Adrenal gland (tissue), 12 donors: Measurements from ENCODE around the gene KEAP1. TPM values are rescaled to one million over a fixed set of nuclear protein-coding genes. Genes with fewer than 3 reads are reported as not detected.

Source experiments
- DNase-seq, 7 donors: peaks; one replicate each; pipeline ENCODE4 v3.0.0-alpha.2; 2019 to 2020
- H3K27ac ChIP-seq, 5 donors: fragments of 200-600 bp; sonication (generic) in 4 of 5; 1 replicate in 3 of 5; 2 replicates in 2 of 5; pipeline versions ENCODE4 v1.5.1 to v1.8.0; 2016 to 2020; ENCODE audit warnings: mild to moderate bottlenecking in 1 of 5
- H3K27me3 ChIP-seq: fragments of 200-600 bp; 2 replicates; pipeline ENCODE4 v1.8.0; 2021
- H3K36me3 ChIP-seq, 2 donors: fragments of 200-600 bp; replicated peaks in 1 of 2; 1 replicate in 1 of 2; 2 replicates in 1 of 2; pipeline versions ENCODE4 v1.5.1 to v1.8.0; 2018 to 2022
- H3K4me1 ChIP-seq, 2 donors: fragments of 200-600 bp; replicated peaks in 1 of 2; 1 replicate in 1 of 2; 2 replicates in 1 of 2; pipeline versions ENCODE4 v1.5.1 to v1.8.0; 2018 to 2021
- H3K4me3 ChIP-seq, 4 donors: fragments of 200-600 bp; sonication (generic) in 3 of 4; one replicate each; pipeline ENCODE4 v1.5.1; 2016 to 2018
- H3K9me3 ChIP-seq, 3 donors: fragments of 200-600 bp; sonication (generic) in 1 of 3; replicated peaks in 1 of 3; 1 replicate in 2 of 3; 2 replicates in 1 of 3; pipeline versions ENCODE4 v1.5.1 to v1.8.0; 2016 to 2021
- POLR2A ChIP-seq, 2 donors: fragments of 450-650 bp; IDR thresholded peaks; one replicate each; pipeline ENCODE4 v1.6.1; 2017; ENCODE audit warnings: antibody characterized with exemption in 2 of 2, mild to moderate bottlenecking in 2 of 2, moderate library complexity in 1 of 2
- WGBS, 4 donors: extraction: QIAGEN DNeasy Blood & Tissue Kit in 2 of 4; methylation state at CpG; one replicate each; pipeline versions ENCODE4 v1.1.5 to v1.1.7; 2013 to 2017; 5-methylcytosine and 5-hydroxymethylcytosine counted together
- intact Hi-C, 2 donors: fragments of 100-400 bp; cut with DNase I; formaldehyde crosslinking; loops; one replicate each; pipeline versions ENCODE4 v1.14.1 to v1.15.0; 2022 to 2023
- polyA plus RNA-seq, 3 donors: library from polyadenylated mRNA; stranded (reverse); fragments of 200-250 nt in 2 of 3; fragments of 350-450 nt in 1 of 3; fragmentation: Illumina TruSeq in 1 of 3; extraction: RNeasy Lipid Tissue Mini Kit (QIAGEN cat#74804) in 1 of 3; gene quantifications; one replicate each; pipeline ENCODE4 v1.2.3, GENCODE V29; 2013 to 2014
- total RNA-seq, 9 donors: library from RNA; depleted of rRNA in 4 of 9; stranded (reverse); fragments of >200 nt in 4 of 9; fragments of 120-200 nt in 1 of 9; fragmentation: NEBNext Ultra II Directional in 1 of 9; extraction: Animal tissue kit (Norgen Biotek cat#: 25700) in 1 of 9; gene quantifications; one replicate each; pipeline versions ENCODE4 v1.1.0 to v1.2.4, GENCODE V29; 2013 to 2023
- TF ChIP-seq, protein P1 (sequence below), 6 experiments: fragments of 450-650 bp in 4 of 6; fragments of 200-600 bp in 2 of 6; sonication (generic) in 1 of 6; IDR thresholded peaks; 1 replicate in 5 of 6; 2 replicates in 1 of 6; pipeline versions ENCODE4 v1.5.1 to v1.8.0; 2016 to 2021; ENCODE audit warnings: antibody characterized with exemption in 6 of 6, mild to moderate bottlenecking in 2 of 6, moderate library complexity in 1 of 6
- donor health status: healthy with polysubstance abuse.
- donor health status: Bipolar disorder and iron deficiency.
- donor health status: DM: yes; HTN: yes; CAD: no.
- donor health status: DM: no; HTN: no; CAD: no.
- donor health status: DM: no; HTN: no; CAD: no.
- donor health status: DM: yes; HTN: yes; CAD: no.

KEAP1 gene
- total and polyA plus RNA-seq, 12 donors: 71.0 to 106 (median 77.2) TPM

DNA sequence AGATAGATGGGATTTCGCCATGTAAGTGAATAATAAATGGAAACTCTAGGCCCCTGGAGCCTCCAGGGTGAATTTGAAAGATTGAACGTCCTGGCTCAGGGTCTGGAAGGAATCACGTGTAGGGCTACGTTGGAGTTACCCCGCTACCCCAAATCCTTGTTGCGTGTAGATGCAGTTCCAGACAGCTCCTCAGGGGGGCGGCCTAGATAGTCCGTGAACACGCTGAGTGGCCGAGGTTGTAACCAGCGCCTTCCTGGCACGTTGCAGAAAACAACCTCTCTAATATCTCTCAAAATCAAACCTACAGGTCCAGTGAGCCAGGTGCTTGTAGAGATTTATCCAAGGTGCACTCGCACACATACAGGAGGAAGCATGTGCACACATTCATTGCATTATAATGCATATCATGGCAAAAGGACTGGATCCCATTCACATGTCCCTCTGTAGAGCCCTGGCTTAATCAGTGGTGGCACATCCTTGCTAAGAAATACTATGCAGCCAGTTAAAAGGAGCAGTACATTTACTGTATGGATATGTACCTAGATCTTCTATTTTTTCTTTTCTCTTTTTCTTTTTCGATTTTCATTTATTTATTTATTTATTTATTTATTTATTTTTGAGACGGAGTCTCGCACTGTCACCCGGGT is 2.5 kb upstream of the KEAP1 start:
- H3K4me1 ChIP-seq: peaks cover 9 to 11% of the 10 kb centered on the region in 2 donors
- DNase-seq: peak; percentile 71 to 91 (median 85)
- TF ChIP-seq, protein P1, sequence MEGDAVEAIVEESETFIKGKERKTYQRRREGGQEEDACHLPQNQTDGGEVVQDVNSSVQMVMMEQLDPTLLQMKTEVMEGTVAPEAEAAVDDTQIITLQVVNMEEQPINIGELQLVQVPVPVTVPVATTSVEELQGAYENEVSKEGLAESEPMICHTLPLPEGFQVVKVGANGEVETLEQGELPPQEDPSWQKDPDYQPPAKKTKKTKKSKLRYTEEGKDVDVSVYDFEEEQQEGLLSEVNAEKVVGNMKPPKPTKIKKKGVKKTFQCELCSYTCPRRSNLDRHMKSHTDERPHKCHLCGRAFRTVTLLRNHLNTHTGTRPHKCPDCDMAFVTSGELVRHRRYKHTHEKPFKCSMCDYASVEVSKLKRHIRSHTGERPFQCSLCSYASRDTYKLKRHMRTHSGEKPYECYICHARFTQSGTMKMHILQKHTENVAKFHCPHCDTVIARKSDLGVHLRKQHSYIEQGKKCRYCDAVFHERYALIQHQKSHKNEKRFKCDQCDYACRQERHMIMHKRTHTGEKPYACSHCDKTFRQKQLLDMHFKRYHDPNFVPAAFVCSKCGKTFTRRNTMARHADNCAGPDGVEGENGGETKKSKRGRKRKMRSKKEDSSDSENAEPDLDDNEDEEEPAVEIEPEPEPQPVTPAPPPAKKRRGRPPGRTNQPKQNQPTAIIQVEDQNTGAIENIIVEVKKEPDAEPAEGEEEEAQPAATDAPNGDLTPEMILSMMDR (IDR thresholded peaks at IDR 0.05): peak; percentile 65 to 87 (median 76)
- TF ChIP-seq POLR2A (IDR thresholded peaks at IDR 0.05): no peak
- no peaks in the 10 kb centered on the region for H3K36me3 ChIP-seq
- H3K9me3 ChIP-seq: no peaks in the 10 kb centered on the region
- WGBS, 4 donors: 26 to 36% (median 27%) methylated on average over 14 to 17 of the region's 17 CpGs
- H3K4me3 ChIP-seq: peak overlapping the region in 1 of 4 donors; percentile 6
- no peak overlapping the region for H3K27ac ChIP-seq
- intact Hi-C loops: loop anchor here in 1 of 2 donors (10.0 kb wide), 1 partner anchor 69 kb away; no protein-coding TSS in a partner anchor
- H3K27me3 ChIP-seq: peaks cover 4% of the 10 kb centered on the region

DNA sequence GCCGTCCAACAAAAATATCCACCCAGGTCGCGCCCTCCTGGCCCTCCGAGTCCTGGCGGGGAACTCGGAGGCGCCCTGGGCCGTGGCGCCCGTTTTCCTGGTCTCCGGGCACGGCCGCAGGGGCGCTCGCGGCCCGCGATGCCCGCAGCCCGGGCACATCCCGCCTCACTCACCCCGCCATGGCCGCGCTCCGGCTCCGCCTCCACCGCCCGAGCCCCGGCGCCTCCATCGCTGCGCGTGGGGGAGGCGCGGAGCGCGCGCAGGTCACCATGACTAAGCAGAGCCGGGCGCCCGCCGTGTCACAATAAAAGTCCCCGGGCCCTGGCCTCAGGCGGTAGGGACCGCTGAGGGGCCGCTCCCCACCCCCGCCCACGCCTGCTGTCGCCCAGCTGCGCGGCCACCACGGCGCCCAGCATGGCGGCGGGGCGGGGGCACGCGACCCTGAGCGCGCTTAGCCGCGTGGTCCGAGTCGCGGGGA is 593 bp downstream of the KEAP1 start:
- peak; percentile 70 to 90 for TF ChIP-seq POLR2A (IDR thresholded peaks at IDR 0.05)
- TF ChIP-seq, protein P1 (IDR thresholded peaks at IDR 0.05): no peak
- intact Hi-C loops: loop anchor here (5.0 to 10.0 kb wide), 2 partner anchors 65 to 72 kb away; partner anchors contain the start of genes CDKN2D (in 1 of the 2) and KRI1 (in 1 of the 2)
- Histone ChIP-seq H3K36me3 (peaks cover 0 to 18% of the 10 kb centered on the region in 2 donors), H3K4me3 (peak overlapping the region; percentile 46 to 95 (median 81)), H3K9me3 (no peaks in the 10 kb centered on the region), H3K27ac (peak overlapping the region; percentile 65 to 98 (median 95)), H3K27me3 (no peaks in the 10 kb centered on the region), H3K4me1 (peaks cover 10 to 41% of the 10 kb centered on the region in 2 donors)
- peak; percentile 94 to 96 (median 94) for DNase-seq
- 0% methylated on average over 2 to 65 of the region's 65 CpGs; no CpG with 5 or more reads in 1 of the 4 donors for WGBS, 4 donors

DNA sequence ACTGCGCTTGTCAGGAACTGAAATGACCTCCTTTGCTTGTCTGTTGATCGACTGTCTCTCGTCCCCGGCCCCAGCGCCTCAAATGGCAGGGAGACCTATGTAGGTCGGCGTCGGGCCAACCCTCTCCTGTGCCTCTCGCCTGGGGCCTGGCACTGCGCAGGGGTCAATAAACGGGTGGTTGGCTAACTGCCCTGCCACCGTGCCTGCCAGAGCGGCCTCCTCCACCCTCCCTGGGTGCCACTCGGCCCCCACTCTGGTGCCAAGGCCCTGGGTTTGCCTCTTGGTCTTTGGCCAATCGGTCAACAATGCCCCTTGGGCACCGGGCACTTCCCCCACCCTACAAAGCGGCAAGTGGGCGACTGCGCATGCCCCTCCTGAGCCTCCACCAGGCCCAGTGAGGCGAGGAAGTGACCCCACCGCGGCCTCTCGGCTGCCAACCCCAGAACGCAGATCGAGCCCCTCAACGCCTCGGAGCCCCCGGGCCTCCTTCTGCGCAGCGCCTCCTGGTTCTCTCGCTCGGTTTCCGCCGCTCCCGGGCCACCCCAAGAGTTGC is 1.1 kb downstream of the KEAP1 start:
- H3K4me1 ChIP-seq: peaks cover 10 to 45% of the 10 kb centered on the region in 2 donors
- peak overlapping the region; percentile 19 to 95 (median 70) for H3K4me3 ChIP-seq
- DNase-seq: peak; percentile 76 to 93 (median 88)
- no peak for TF ChIP-seq POLR2A (IDR thresholded peaks at IDR 0.05)
- TF ChIP-seq, protein P1 (IDR thresholded peaks at IDR 0.05): no peak
- H3K9me3 ChIP-seq: no peaks in the 10 kb centered on the region
- H3K27ac ChIP-seq: peak overlapping the region; percentile 65 to 98 (median 95)
- no peaks in the 10 kb centered on the region for H3K27me3 ChIP-seq
- peaks cover 0 to 24% of the 10 kb centered on the region in 2 donors for H3K36me3 ChIP-seq
- intact Hi-C loops: loop anchor here (5.0 to 10.0 kb wide), 2 partner anchors 65 to 73 kb away; partner anchors contain the start of genes CDKN2D (in 1 of the 2) and KRI1 (in 1 of the 2)
- WGBS, 4 donors: 0 to 1% (median 0%) methylated on average over 7 to 35 of the region's 35 CpGs

DNA sequence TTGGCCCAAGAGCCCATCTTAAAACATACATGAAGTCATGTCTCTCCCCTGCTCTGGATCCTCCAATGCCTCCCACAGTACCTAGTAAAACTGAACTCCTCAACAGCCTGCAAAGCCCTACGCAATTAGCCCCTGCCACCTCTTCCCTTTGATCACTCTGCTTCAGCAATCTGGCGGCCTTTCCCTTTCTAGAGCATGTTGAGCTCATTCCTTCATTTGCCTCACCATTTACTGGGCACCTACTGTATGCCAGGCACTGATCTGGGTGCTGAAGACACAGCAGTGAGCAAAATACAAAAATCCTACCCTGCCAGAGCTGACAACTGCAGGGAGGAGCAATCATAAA is 2.9 kb downstream of the KEAP1 start:
- DNase-seq: no peak
- H3K4me1 ChIP-seq: peaks cover 10 to 45% of the 10 kb centered on the region in 2 donors
- peaks cover 0 to 42% of the 10 kb centered on the region in 2 donors for H3K36me3 ChIP-seq
- WGBS, 4 donors: 95 to 97% (median 97%) methylated on average over 2 of the region's 2 CpGs
- H3K4me3 ChIP-seq: no peak overlapping the region
- H3K27ac ChIP-seq: no peak overlapping the region
- no peaks in the 10 kb centered on the region for H3K9me3 ChIP-seq
- intact Hi-C loops: loop anchor here (5.0 to 10.0 kb wide), 2 partner anchors 67 to 75 kb away; partner anchors contain the start of genes CDKN2D (in 1 of the 2) and KRI1 (in 1 of the 2)
- no peaks in the 10 kb centered on the region for H3K27me3 ChIP-seq
- TF ChIP-seq, protein P1 (IDR thresholded peaks at IDR 0.05): no peak
- TF ChIP-seq POLR2A (IDR thresholded peaks at IDR 0.05): no peak
